Duodenal mucosa (tissue), 2 donors: ENCODE data around the gene CPTP.

Experiments
- H3K27ac ChIP-seq: one replicate; pipeline ENCODE4 v1.7.0; 2013; ENCODE audit warnings: low read depth, low read length
- H3K27me3 ChIP-seq, 2 donors: one replicate each; pipeline ENCODE4 v1.7.0; 2013; ENCODE audit warnings: low read length in 2 of 2, control low read depth in 1 of 2; ENCODE audit not compliant: insufficient read depth in 2 of 2, control insufficient read depth in 1 of 2
- H3K36me3 ChIP-seq, 2 donors: one replicate each; pipeline ENCODE4 v1.7.0; 2013; ENCODE audit warnings: low read length in 2 of 2, control low read depth in 1 of 2; ENCODE audit not compliant: insufficient read depth in 2 of 2, control insufficient read depth in 1 of 2
- H3K4me1 ChIP-seq, 2 donors: one replicate each; pipeline ENCODE4 v1.7.0; 2013; ENCODE audit warnings: low read length in 2 of 2, control low read depth in 1 of 2; ENCODE audit not compliant: insufficient read depth in 2 of 2, control insufficient read depth in 1 of 2
- H3K4me3 ChIP-seq, 2 donors: one replicate each; pipeline ENCODE4 v1.7.0; 2013; ENCODE audit warnings: low read length in 2 of 2, low read depth in 1 of 2
- H3K9ac ChIP-seq, 2 donors: one replicate each; pipeline ENCODE4 v1.7.0; 2013; ENCODE audit warnings: low read length in 2 of 2, low read depth in 1 of 2
- H3K9me3 ChIP-seq, 2 donors: one replicate each; pipeline ENCODE4 v1.7.0; 2013; ENCODE audit warnings: low read length in 2 of 2, control low read depth in 1 of 2; ENCODE audit not compliant: control insufficient read depth in 1 of 2

Gene CPTP

DNA sequence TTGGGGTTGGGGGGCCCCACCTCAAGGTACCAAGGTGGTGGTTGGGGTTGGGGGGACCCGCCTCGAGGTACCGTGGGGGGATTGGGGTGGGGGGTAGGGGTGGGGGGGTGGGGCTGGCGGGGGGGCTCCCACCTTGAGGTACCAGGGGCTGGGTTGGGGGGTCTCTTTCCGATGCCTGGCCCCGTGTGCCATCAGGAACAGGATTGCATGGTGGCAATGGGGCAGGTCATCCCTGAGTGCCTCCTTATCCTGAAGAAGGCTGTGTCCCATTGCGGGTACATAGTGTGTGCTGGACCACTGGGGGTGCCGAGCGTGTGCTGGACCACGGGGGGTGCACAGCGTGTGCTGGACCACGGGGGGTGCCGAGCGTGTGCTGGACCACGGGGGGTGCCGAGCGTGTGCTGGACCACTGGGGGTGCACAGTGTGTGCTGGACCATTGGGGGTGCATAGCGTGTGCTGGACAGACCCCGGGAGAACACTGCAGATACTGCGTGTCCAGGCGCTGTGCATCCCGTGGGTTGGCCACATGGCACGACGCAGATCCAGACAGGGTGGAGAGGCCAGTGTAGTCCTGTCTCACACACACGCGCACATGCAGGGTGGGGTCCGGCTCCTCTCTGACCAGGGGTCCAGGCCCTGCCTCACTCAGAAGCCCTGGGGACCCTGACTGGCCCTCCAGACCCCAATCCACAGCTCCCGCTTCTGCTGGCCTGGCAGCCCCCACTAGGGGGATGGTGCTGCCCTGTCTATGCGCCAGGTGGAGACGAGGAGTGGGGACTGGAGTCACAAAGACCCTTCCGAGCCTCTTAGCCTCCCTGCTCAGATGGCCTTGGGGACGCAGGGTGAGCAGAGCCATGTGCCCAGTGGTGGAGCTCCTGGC is 40.1 kb upstream of the CPTP start:
- H3K4me1 ChIP-seq, result peaks cover 21% of the 10 kb centered on the region in 2 donors
- no peaks in the 10 kb centered on the region for H3K36me3 ChIP-seq
- no peak overlapping the region for H3K27ac ChIP-seq
- no peak overlapping the region for H3K9ac ChIP-seq
- peaks cover 0 to 26% of the 10 kb centered on the region in 2 donors for H3K27me3 ChIP-seq
- no peak overlapping the region for H3K4me3 ChIP-seq
- H3K9me3 ChIP-seq, result no peaks in the 10 kb centered on the region

GRCh38 chr1:1285102-1285571 is 39.5 kb upstream of the CPTP start:
- Histone ChIP-seq H3K4me3 (no peak overlapping the region), H3K27ac (no peak overlapping the region), H3K9me3 (no peaks in the 10 kb centered on the region), H3K27me3 (peaks cover 0 to 26% of the 10 kb centered on the region in 2 donors), H3K9ac (no peak overlapping the region), H3K4me1 (peaks cover 21% of the 10 kb centered on the region in 2 donors), H3K36me3 (no peaks in the 10 kb centered on the region)

DNA sequence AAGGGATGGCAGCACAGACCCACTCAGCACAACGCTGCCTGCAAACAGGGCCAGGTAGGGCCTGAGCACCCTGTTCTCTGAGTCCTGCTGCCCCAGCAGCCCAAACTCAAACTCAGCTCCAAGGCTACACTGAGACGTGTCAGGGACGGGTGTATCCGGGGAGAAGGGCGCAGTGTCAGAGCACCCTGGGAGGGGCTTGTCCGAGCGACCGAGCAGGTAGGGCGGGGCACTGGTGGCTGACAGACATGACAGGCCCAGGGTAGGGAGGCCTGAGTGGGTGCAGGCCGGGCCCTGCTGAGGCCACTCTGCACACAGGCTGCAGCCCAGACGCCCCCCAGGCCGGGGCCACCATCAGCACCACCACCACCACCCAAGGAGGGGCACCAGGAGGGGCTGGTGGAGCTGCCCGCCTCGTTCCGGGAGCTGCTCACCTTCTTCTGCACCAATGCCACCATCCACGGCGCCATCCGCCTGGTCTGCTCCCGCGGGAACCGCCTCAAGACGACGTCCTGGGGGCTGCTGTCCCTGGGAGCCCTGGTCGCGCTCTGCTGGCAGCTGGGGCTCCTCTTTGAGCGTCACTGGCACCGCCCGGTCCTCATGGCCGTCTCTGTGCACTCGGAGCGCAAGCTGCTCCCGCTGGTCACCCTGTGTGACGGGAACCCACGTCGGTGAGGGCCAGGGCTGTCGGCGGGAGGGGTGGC is 38.8 kb upstream of the CPTP start:
- Histone ChIP-seq H3K27me3 (peaks cover 0 to 26% of the 10 kb centered on the region in 2 donors), H3K4me3 (no peak overlapping the region), H3K9ac (no peak overlapping the region), H3K9me3 (no peaks in the 10 kb centered on the region), H3K27ac (no peak overlapping the region), H3K36me3 (no peaks in the 10 kb centered on the region), H3K4me1 (peaks cover 22 to 26% of the 10 kb centered on the region in 2 donors)

DNA sequence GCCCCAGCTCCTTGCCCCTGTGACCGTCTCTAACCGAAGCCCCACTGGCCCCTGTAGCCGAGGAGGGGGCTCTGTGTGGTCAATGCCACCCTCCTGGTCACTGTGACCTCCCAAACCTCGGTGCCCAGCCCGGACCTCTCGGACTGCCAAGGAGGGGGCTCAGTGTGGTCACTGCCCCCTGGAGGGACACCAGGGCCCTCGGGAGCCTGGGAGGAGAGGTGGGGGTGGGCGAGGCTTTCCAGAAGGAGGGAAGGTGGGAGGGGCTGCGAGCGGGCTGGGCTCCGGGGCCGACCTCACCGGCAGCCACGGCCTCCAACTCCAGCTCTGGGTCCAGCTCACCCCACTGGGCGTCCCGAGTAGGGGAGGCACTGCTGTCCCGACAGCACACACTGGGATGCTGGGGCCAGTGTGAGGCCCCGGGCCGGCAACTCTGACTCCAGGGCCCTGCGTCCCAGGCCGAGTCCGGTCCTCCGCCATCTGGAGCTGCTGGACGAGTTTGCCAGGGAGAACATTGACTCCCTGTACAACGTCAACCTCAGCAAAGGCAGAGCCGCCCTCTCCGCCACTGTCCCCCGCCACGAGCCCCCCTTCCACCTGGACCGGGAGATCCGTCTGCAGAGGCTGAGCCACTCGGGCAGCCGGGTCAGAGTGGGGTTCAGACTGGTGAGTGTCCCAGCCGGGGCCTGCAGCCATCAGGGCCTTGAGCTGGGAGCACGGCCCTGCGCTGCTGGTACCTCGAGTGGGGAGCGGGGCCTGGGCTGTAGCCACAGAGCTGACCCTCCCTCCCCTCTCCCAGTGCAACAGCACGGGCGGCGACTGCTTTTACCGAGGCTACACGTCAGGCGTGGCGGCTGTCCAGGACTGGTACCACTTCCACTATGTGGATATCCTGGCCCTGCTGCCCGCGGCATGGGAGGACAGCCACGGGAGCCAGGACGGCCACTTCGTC is 38.0 kb upstream of the CPTP start:
- Histone ChIP-seq H3K27me3 (peaks cover 0 to 26% of the 10 kb centered on the region in 2 donors), H3K27ac (no peak overlapping the region), H3K4me3 (no peak overlapping the region), H3K9me3 (no peaks in the 10 kb centered on the region), H3K9ac (no peak overlapping the region), H3K4me1 (peaks cover 23 to 25% of the 10 kb centered on the region in 2 donors), H3K36me3 (no peaks in the 10 kb centered on the region)

- H3K27ac ChIP-seq, result no peak overlapping the region
- H3K4me1 ChIP-seq, result peaks cover 19% of the 10 kb centered on the region in 2 donors
- no peak overlapping the region for H3K4me3 ChIP-seq
- H3K27me3 ChIP-seq, result peaks cover 0 to 26% of the 10 kb centered on the region in 2 donors
- no peak overlapping the region for H3K9ac ChIP-seq
- H3K9me3 ChIP-seq, result no peaks in the 10 kb centered on the region
- H3K36me3 ChIP-seq, result no peaks in the 10 kb centered on the region
Measured at GRCh38 chr1:1287288-1288110, 37.1 kb upstream of the CPTP start.

- Histone ChIP-seq H3K27ac (no peak overlapping the region), H3K9me3 (no peaks in the 10 kb centered on the region), H3K9ac (no peak overlapping the region), H3K36me3 (peaks cover 0 to 3% of the 10 kb centered on the region in 2 donors), H3K27me3 (peaks cover 0 to 23% of the 10 kb centered on the region in 2 donors), H3K4me1 (peaks cover 15 to 17% of the 10 kb centered on the region in 2 donors), H3K4me3 (no peak overlapping the region)
Measured at GRCh38 chr1:1290238-1290731, 34.3 kb upstream of the CPTP start.

DNA sequence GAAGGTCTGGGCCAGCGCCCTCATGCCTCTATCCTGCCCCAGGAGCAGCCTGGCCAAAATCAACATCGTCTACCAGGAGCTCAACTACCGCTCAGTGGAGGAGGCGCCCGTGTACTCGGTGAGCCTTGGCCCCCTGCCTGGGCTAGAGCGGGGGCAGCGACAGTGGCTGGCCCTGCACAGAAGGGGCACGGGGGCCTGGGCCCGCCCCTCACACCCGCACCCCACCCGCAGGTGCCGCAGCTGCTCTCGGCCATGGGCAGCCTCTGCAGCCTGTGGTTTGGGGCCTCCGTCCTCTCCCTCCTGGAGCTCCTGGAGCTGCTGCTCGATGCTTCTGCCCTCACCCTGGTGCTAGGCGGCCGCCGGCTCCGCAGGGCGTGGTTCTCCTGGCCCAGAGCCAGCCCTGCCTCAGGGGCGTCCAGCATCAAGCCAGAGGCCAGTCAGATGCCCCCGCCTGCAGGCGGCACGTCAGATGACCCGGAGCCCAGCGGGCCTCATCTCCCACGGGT is 33.5 kb upstream of the CPTP start:
- H3K27ac ChIP-seq, result no peak overlapping the region
- peaks cover 0 to 16% of the 10 kb centered on the region in 2 donors for H3K27me3 ChIP-seq
- no peak overlapping the region for H3K9ac ChIP-seq
- no peak overlapping the region for H3K4me3 ChIP-seq
- H3K36me3 ChIP-seq, result peaks cover 0 to 6% of the 10 kb centered on the region in 2 donors
- peaks cover 12% of the 10 kb centered on the region in 2 donors for H3K4me1 ChIP-seq
- H3K9me3 ChIP-seq, result no peaks in the 10 kb centered on the region

- H3K9me3 ChIP-seq, result no peaks in the 10 kb centered on the region
- no peak overlapping the region for H3K4me3 ChIP-seq
- H3K27me3 ChIP-seq, result peaks cover 0 to 9% of the 10 kb centered on the region in 2 donors
- peaks cover 0 to 7% of the 10 kb centered on the region in 2 donors for H3K36me3 ChIP-seq
- H3K27ac ChIP-seq, result no peak overlapping the region
- H3K9ac ChIP-seq, result no peak overlapping the region
- peaks cover 12% of the 10 kb centered on the region in 2 donors for H3K4me1 ChIP-seq
Measured at GRCh38 chr1:1291548-1292441, 32.8 kb upstream of the CPTP start.
